ENCODE data around the gene PRPS1. TPM values are rescaled to one million over a fixed set of nuclear protein-coding genes. Genes with fewer than 3 reads are reported as not detected.

PRPS1 gene
- total RNA-seq (2022; extraction: Qiagen RNA extraction), result 87.9 to 117 TPM (median 90.7 TPM) in 5 replicates

GRCh38 chrX:107627838-107628661 is at the start of gene PRPS1:
Gene PRPS1 (plus strand): TSS chrX:107628510. CDS start chrX:107628629, 119 bp downstream.

Other genes starting within 250 kb of the PRPS1 start
- gene FRMPD3, start 178.9 kb upstream of the PRPS1 start, total RNA-seq (2022; extraction: Qiagen RNA extraction), result 0.09 to 0.15 TPM (median 0.12 TPM) in 5 replicates
- gene TSC22D3, start 147.3 kb downstream of the PRPS1 start, total RNA-seq (2022; extraction: Qiagen RNA extraction), result 228 to 283 TPM (median 259 TPM) in 5 replicates
- not detected in 5 replicates for gene NCBP2L, start 149.2 kb downstream of the PRPS1 start, total RNA-seq (2022; extraction: Qiagen RNA extraction)
- 6.9 to 11.4 TPM (median 8.2 TPM) in 5 replicates for gene MID2, start 197.4 kb downstream of the PRPS1 start, total RNA-seq (2022; extraction: Qiagen RNA extraction)

All from A549 treated with AZD2906 at 1 μM for 4 hours (cell line).